ENCODE results near the gene RAI14. TPM values are rescaled to one million over a fixed set of nuclear protein-coding genes. Genes with fewer than 3 reads are reported as not detected.

Gene RAI14
- total and polyA plus RNA-seq, 2 donors from 2014 or later = 13.2 to 60.3 TPM

- FAIRE-seq (no peak), DNase-seq (no peak)
- no peak for TF ChIP-seq CTCF (IDR thresholded peaks at IDR 0.05; ENCODE audit: borderline replicate concordance, extremely low read depth, insufficient read depth)
- Histone ChIP-seq H3K4me3 (ENCODE audit: low read length in 3 of 3) (no peak overlapping the region), H3K9ac (ENCODE audit: low read length in 3 of 3) (no peak overlapping the region), H3K9me3 (ENCODE audit: control insufficient read depth in 2 of 3, insufficient read depth in 1 of 3, low read length in 3 of 3) (no peaks in the 10 kb centered on the region), H3K4me1 (ENCODE audit: control insufficient read depth in 2 of 3, insufficient read depth in 2 of 3, low read depth in 1 of 3, low read length in 3 of 3) (no peaks in the 10 kb centered on the region), H3K27me3 (ENCODE audit: control insufficient read depth, insufficient read depth, low read length) (no peaks in the 10 kb centered on the region), H3K36me3 (ENCODE audit: control insufficient read depth in 2 of 3, insufficient read depth in 3 of 3, low read length in 3 of 3) (peaks cover 4 to 5% (median 4%) of the 10 kb centered on the region in 3 donors), H3K27ac (ENCODE audit: low read depth in 2 of 2, low read length in 2 of 2) (no peak overlapping the region)
- intact Hi-C loops (cut with DNase I) = no loop called here
These were observed 161.6 kb downstream of the RAI14 start for GRCh38 chr5:34817558-34818351.

- no peak for TF ChIP-seq CTCF (IDR thresholded peaks at IDR 0.05; ENCODE audit: borderline replicate concordance, extremely low read depth, insufficient read depth)
- Histone ChIP-seq H3K4me1 (ENCODE audit: control insufficient read depth in 2 of 3, insufficient read depth in 2 of 3, low read depth in 1 of 3, low read length in 3 of 3) (no peaks in the 10 kb centered on the region), H3K9ac (ENCODE audit: low read length in 3 of 3) (no peak overlapping the region), H3K36me3 (ENCODE audit: control insufficient read depth in 2 of 3, insufficient read depth in 3 of 3, low read length in 3 of 3) (peaks cover 8 to 14% (median 13%) of the 10 kb centered on the region in 3 donors), H3K9me3 (ENCODE audit: control insufficient read depth in 2 of 3, insufficient read depth in 1 of 3, low read length in 3 of 3) (no peaks in the 10 kb centered on the region), H3K27me3 (ENCODE audit: control insufficient read depth, insufficient read depth, low read length) (no peaks in the 10 kb centered on the region), H3K27ac (ENCODE audit: low read depth in 2 of 2, low read length in 2 of 2) (no peak overlapping the region), H3K4me3 (ENCODE audit: low read length in 3 of 3) (no peak overlapping the region)
- FAIRE-seq = no peak
- no peak for DNase-seq
- intact Hi-C loops (cut with DNase I) = no loop called here
These were observed 162.6 kb downstream of the RAI14 start for GRCh38 chr5:34818717-34819116.

GRCh38 chr5:34820593-34820992, 164.5 kb downstream of the RAI14 start:
- Histone ChIP-seq H3K27me3 (ENCODE audit: control insufficient read depth, insufficient read depth, low read length) (no peaks in the 10 kb centered on the region), H3K4me1 (ENCODE audit: control insufficient read depth in 2 of 3, insufficient read depth in 2 of 3, low read depth in 1 of 3, low read length in 3 of 3) (no peaks in the 10 kb centered on the region), H3K9ac (ENCODE audit: low read length in 3 of 3) (no peak overlapping the region), H3K36me3 (ENCODE audit: control insufficient read depth in 2 of 3, insufficient read depth in 3 of 3, low read length in 3 of 3) (peaks cover 8 to 17% (median 16%) of the 10 kb centered on the region in 3 donors), H3K27ac (ENCODE audit: low read depth in 2 of 2, low read length in 2 of 2) (no peak overlapping the region), H3K9me3 (ENCODE audit: control insufficient read depth in 2 of 3, insufficient read depth in 1 of 3, low read length in 3 of 3) (no peaks in the 10 kb centered on the region), H3K4me3 (ENCODE audit: low read length in 3 of 3) (no peak overlapping the region)
- no peak for TF ChIP-seq CTCF (IDR thresholded peaks at IDR 0.05; ENCODE audit: borderline replicate concordance, extremely low read depth, insufficient read depth)
- DNase-seq = no peak
- intact Hi-C loops (cut with DNase I) = no loop called here
- no peak for FAIRE-seq

Data from kidney (tissue), 14 donors.